ENCODE results near the gene L3MBTL2.
"Not testable (repeated sequence)": the region's sequence is repeated elsewhere in the genome, so short reads cannot be mapped to it uniquely, and the experiment has no call there.

The L3MBTL2 gene

GRCh38 chr22:41204992-41205900, at the start of gene L3MBTL2:
L3MBTL2 (plus strand) TSS chr22:41205312; CDS start chr22:41205363, 51 bp downstream.
- DNase-seq, result peak; percentile 93 to 98 (median 95)

GRCh38 chr22:41157083-41157482, 48.0 kb upstream of the L3MBTL2 start:
- DNase-seq, result no peak

- DNase-seq, result no peak
These were observed 36.0 kb upstream of the L3MBTL2 start for GRCh38 chr22:41169157-41169556.

- DNase-seq, result no peak
These were observed 33.1 kb upstream of the L3MBTL2 start for GRCh38 chr22:41171996-41172395.

GRCh38 chr22:41175546-41175945, 29.6 kb upstream of the L3MBTL2 start:
- DNase-seq, result no peak

- no peak for DNase-seq
These were observed 28.0 kb upstream of the L3MBTL2 start for GRCh38 chr22:41177040-41177621.

GRCh38 chr22:41177622-41178424, 27.3 kb upstream of the L3MBTL2 start:
- DNase-seq, result no peak

GRCh38 chr22:41178425-41178975, 26.6 kb upstream of the L3MBTL2 start:
- no peak for DNase-seq

GRCh38 chr22:41180362-41180761, 24.8 kb upstream of the L3MBTL2 start:
- not testable (repeated sequence) for DNase-seq

GRCh38 chr22:41180926-41181325, 24.2 kb upstream of the L3MBTL2 start:
- no peak for DNase-seq

- DNase-seq, result no peak
These were observed 23.5 kb upstream of the L3MBTL2 start for GRCh38 chr22:41181349-41182241.

- no peak for DNase-seq
These were observed 20.4 kb upstream of the L3MBTL2 start for GRCh38 chr22:41184679-41185078.

GRCh38 chr22:41191467-41191866, 13.6 kb upstream of the L3MBTL2 start:
- DNase-seq, result no peak

GRCh38 chr22:41193829-41194228, 11.3 kb upstream of the L3MBTL2 start:
- no peak for DNase-seq

- peak; percentile 67 to 83 (median 83) for DNase-seq
These were observed 7.8 kb upstream of the L3MBTL2 start for GRCh38 chr22:41197038-41197972.

GRCh38 chr22:41198027-41198580, 7.0 kb upstream of the L3MBTL2 start:
- peak in 2 of 3 experiments; percentile 21 to 52 for DNase-seq

GRCh38 chr22:41201141-41201540, 4.0 kb upstream of the L3MBTL2 start:
- DNase-seq, result peak in 1 of 3 experiments; percentile 1

- no peak for DNase-seq
These were observed 2.0 kb upstream of the L3MBTL2 start for GRCh38 chr22:41203118-41203517.

- no peak for DNase-seq
These were observed 1.0 kb upstream of the L3MBTL2 start for GRCh38 chr22:41204066-41204465.

GRCh38 chr22:41206719-41207118, 1.6 kb downstream of the L3MBTL2 start:
- DNase-seq, result no peak

Measured in NCI-H1417 (cell line).